ENCODE data around the gene CAMTA2. TPM values are rescaled to one million over a fixed set of nuclear protein-coding genes. Genes with fewer than 3 reads are reported as not detected.

Gene CAMTA2
- total and polyA plus RNA-seq, 9 of the 15 experiments (the other 6 are each of a cell fraction or from before 2014, with no cell fraction given) = 0.24 to 25.1 (median 6.3) TPM

GRCh38 chr17:4942760-4943508 is 44.5 kb downstream of the CAMTA2 start:
- peaks cover 22% of the 10 kb centered on the region for H4K20me1 ChIP-seq (replicated peaks; ENCODE audit: control insufficient read depth, insufficient read depth, low read length)

GRCh38 chr17:4941319-4941610 is 46.2 kb downstream of the CAMTA2 start:
- CTCF ChIA-PET (ENCODE audit: low intra/inter-chr PET ratio) = no interaction called here
- 2% methylated on average over 4 of the region's 4 CpGs for WGBS (ENCODE audit: insufficient coverage, low coverage, missing lambda C conversion rate)
- H3K27me3 ChIP-seq (ENCODE audit: control insufficient read depth in 2 of 2, insufficient read depth in 2 of 2, low read length in 2 of 2) = no peaks in the 10 kb centered on the region
- peaks cover 13% of the 10 kb centered on the region for H4K20me1 ChIP-seq (replicated peaks; ENCODE audit: control insufficient read depth, insufficient read depth, low read length)
- ATAC-seq (no peak), FAIRE-seq (no peak), DNase-seq (ENCODE audit: extremely low read depth in 1 of 4, low spot score in 3 of 4) (peak in 1 of 4 experiments; percentile 48)
- no TSS peak for BruUV-seq (replicated peaks)
- TF ChIP-seq ZNF3 (CRISPR knock-in tag; IDR thresholded peaks at IDR 0.05) = no peak
- peak; percentile 12; the same call in 1 of the 2 replicates for TF ChIP-seq ARID1B (IDR thresholded peaks at IDR 0.05)
- TF ChIP-seq E4F1 (CRISPR knock-in tag; IDR thresholded peaks at IDR 0.05; ENCODE audit: borderline replicate concordance) = no peak
- TF ChIP-seq ESRRA (IDR thresholded peaks at IDR 0.05; ENCODE audit: borderline replicate concordance, low read depth) = peak; percentile 23; the same call in 1 of the 2 replicates
- TF ChIP-seq BCOR (IDR thresholded peaks at IDR 0.05) = peak; percentile 60; the same call in 1 of the 2 replicates
- peak; percentile 29; the same call in 1 of the 2 replicates for TF ChIP-seq TCF3 (CRISPR knock-in tag; IDR thresholded peaks at IDR 0.05)
- peak; percentile 19 for TF ChIP-seq RBM25 (IDR thresholded peaks at IDR 0.05; ENCODE audit: low read depth, low read length, severe bottlenecking)
- no peak for TF ChIP-seq ZZZ3 (IDR thresholded peaks at IDR 0.05)
- no peak for TF ChIP-seq ZNF143 (CRISPR knock-in tag; IDR thresholded peaks at IDR 0.05)
- peak; percentile 58 for TF ChIP-seq CBFA2T3 (IDR thresholded peaks at IDR 0.05)
- peak; percentile 44 for TF ChIP-seq DPF2 (IDR thresholded peaks at IDR 0.05)
- peak; percentile 28; the same call in 1 of the 2 replicates for TF ChIP-seq TAL1 (IDR thresholded peaks at IDR 0.05)
- no peaks in the 10 kb centered on the region for H3K9me3 ChIP-seq (replicated peaks; ENCODE audit: control insufficient read depth, insufficient read depth, low read depth, low read length)
- peak overlapping the region; percentile 95 to 98 for H3K9ac ChIP-seq (ENCODE audit: insufficient read depth in 1 of 2, low read depth in 2 of 2, low read length in 2 of 2)
- peaks cover 74% of the 10 kb centered on the region for H3K36me3 ChIP-seq (ENCODE audit: control insufficient read depth, insufficient read depth, low read length)
- peaks cover 76% of the 10 kb centered on the region for H3K79me2 ChIP-seq (ENCODE audit: control insufficient read depth, insufficient read depth, low read length)
- peak overlapping the region; percentile 90 for H3K27ac ChIP-seq (ENCODE audit: extremely low read depth, low read depth, low read length)
- H2AFZ ChIP-seq (ENCODE audit: low read depth, low read length) = no peak overlapping the region
- H3K9me1 ChIP-seq (ENCODE audit: control insufficient read depth, insufficient read depth, low read length) = no peaks in the 10 kb centered on the region
- peaks cover 30 to 34% of the 10 kb centered on the region in 2 experiments; a peak in 4 of 5 replicates for H3K4me1 ChIP-seq (replicated peaks in 1 of 2; ENCODE audit: control insufficient read depth in 2 of 2, insufficient read depth in 2 of 2, low read length in 2 of 2)
- H3K4me3 ChIP-seq = peak overlapping the region; percentile 96
- intact Hi-C loops (cut with micrococcal nuclease) = no loop called here
- POLR2A ChIA-PET = interaction anchor here (0.6 to 2.4 kb wide), 3 partner anchors 15 to 26 kb away, joined by 3 to 7 read pairs (median 5); partner anchors contain the start of gene SPAG7
- in situ Hi-C loops (cut with MboI) = no loop called here
- peak overlapping the region; percentile 96 for H3K4me2 ChIP-seq (ENCODE audit: insufficient read depth, low read length)

More at GRCh38 chr17:4942760-4943508, 44.5 kb downstream of the CAMTA2 start:
- no peak overlapping the region for H3K4me2 ChIP-seq (ENCODE audit: insufficient read depth, low read length)
- H3K9me3 ChIP-seq (replicated peaks; ENCODE audit: control insufficient read depth, insufficient read depth, low read depth, low read length) = no peaks in the 10 kb centered on the region
- H3K4me1 ChIP-seq (replicated peaks in 1 of 2; ENCODE audit: control insufficient read depth in 2 of 2, insufficient read depth in 2 of 2, low read length in 2 of 2) = peaks cover 30 to 31% of the 10 kb centered on the region in 2 experiments; a peak in 4 of 5 replicates
- ATAC-seq (no peak), DNase-seq (ENCODE audit: extremely low read depth in 1 of 4, low spot score in 3 of 4) (no peak), FAIRE-seq (no peak)
- H3K36me3 ChIP-seq (ENCODE audit: control insufficient read depth, insufficient read depth, low read length) = peaks cover 74% of the 10 kb centered on the region
- H3K4me3 ChIP-seq = no peak overlapping the region
- POLR2A ChIA-PET = interaction anchor here (0.6 to 2.4 kb wide), 3 partner anchors 14 to 45 kb away, joined by 3 to 5 read pairs (median 3); partner anchors contain the start of gene SPAG7
- intact Hi-C loops (cut with micrococcal nuclease) (no loop called here), in situ Hi-C loops (cut with MboI) (no loop called here)
- peaks cover 92% of the 10 kb centered on the region for H3K79me2 ChIP-seq (ENCODE audit: control insufficient read depth, insufficient read depth, low read length)
- CTCF ChIA-PET (ENCODE audit: low intra/inter-chr PET ratio) = no interaction called here
- H3K27ac ChIP-seq (ENCODE audit: extremely low read depth, low read depth, low read length) = no peak overlapping the region
- no peaks in the 10 kb centered on the region for H3K27me3 ChIP-seq (ENCODE audit: control insufficient read depth in 2 of 2, insufficient read depth in 2 of 2, low read length in 2 of 2)
- no peaks in the 10 kb centered on the region for H3K9me1 ChIP-seq (ENCODE audit: control insufficient read depth, insufficient read depth, low read length)
- 95% methylated on average over 12 of the region's 13 CpGs for WGBS (ENCODE audit: insufficient coverage, low coverage, missing lambda C conversion rate)
- no peak overlapping the region for H2AFZ ChIP-seq (ENCODE audit: low read depth, low read length)
- no TSS peak for BruUV-seq (replicated peaks)
- H3K9ac ChIP-seq (ENCODE audit: insufficient read depth in 1 of 2, low read depth in 2 of 2, low read length in 2 of 2) = peak overlapping the region in 1 of 2 experiments; percentile 42; a peak in 1 of 4 replicates
- TF ChIP-seq KAT2B (IDR thresholded peaks at IDR 0.05; ENCODE audit: low read depth, low read length) (no peak), POLR2A (conservative IDR thresholded peaks at IDR 0.05) (0 out of 2 replicates have a peak, but pooled peaks have one; percentile 19)
